ENCODE data around the gene NFKBIZ.
A peak's percentile ranks its signal among the peaks of the same experiment; 100 is the strongest.

NFKBIZ gene, protein sequence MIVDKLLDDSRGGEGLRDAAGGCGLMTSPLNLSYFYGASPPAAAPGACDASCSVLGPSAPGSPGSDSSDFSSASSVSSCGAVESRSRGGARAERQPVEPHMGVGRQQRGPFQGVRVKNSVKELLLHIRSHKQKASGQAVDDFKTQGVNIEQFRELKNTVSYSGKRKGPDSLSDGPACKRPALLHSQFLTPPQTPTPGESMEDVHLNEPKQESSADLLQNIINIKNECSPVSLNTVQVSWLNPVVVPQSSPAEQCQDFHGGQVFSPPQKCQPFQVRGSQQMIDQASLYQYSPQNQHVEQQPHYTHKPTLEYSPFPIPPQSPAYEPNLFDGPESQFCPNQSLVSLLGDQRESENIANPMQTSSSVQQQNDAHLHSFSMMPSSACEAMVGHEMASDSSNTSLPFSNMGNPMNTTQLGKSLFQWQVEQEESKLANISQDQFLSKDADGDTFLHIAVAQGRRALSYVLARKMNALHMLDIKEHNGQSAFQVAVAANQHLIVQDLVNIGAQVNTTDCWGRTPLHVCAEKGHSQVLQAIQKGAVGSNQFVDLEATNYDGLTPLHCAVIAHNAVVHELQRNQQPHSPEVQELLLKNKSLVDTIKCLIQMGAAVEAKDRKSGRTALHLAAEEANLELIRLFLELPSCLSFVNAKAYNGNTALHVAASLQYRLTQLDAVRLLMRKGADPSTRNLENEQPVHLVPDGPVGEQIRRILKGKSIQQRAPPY

DNA sequence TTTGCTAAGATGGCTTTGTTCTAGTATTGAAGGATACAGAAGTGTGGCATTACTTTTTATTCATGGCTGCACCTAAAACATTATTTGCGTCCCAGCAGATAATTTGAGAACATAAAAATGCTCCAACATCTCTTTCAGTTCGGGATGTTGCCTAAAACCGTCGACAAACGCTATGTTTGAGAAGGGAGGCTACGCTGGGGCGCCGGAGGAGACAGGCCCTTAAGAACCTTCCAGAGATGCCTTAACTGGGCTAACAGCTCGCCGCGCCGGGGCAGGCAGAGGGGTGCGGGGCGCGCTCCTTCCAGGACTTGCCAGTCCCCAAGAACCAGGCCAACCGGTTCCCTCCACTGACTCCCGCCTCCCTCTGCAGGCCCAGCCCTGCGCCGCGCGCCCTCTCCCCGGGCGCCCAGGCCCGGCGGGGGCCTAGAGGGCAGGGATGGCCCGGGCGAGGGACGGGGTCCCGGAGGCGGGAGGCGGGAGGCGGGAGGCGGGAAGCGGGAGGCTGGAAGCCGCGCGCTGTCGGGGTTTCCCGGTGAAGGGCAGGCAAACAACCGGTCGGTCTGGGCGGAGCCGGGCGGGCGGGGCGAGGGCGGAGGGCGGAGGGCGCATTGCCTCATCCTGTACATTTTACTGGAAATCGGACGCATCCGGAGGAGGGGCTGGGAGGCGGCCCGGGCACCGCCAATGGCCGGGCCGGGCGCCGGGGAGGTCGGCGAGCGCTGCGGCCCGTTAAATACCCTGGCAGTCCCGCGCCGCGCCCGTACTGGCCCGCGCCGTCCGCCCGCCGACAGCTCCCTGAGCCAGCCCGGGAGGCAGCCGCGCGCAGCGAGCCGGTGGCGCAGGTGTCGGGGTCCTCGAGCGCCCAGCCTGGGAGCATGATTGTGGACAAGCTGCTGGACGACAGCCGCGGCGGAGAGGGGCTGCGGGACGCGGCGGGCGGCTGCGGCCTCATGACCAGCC, at the start of gene NFKBIZ:
Gene NFKBIZ, plus strand, starts transcription at position 761 of the 960 bp plus-strand sequence. Its CDS starts 115 bp downstream, at position 876.
- in situ Hi-C loops (cut with MboI; ENCODE audit: low sequenced_read_pairs, unreplicated experiment), result no loop called here
- TF ChIP-seq, protein P1, sequence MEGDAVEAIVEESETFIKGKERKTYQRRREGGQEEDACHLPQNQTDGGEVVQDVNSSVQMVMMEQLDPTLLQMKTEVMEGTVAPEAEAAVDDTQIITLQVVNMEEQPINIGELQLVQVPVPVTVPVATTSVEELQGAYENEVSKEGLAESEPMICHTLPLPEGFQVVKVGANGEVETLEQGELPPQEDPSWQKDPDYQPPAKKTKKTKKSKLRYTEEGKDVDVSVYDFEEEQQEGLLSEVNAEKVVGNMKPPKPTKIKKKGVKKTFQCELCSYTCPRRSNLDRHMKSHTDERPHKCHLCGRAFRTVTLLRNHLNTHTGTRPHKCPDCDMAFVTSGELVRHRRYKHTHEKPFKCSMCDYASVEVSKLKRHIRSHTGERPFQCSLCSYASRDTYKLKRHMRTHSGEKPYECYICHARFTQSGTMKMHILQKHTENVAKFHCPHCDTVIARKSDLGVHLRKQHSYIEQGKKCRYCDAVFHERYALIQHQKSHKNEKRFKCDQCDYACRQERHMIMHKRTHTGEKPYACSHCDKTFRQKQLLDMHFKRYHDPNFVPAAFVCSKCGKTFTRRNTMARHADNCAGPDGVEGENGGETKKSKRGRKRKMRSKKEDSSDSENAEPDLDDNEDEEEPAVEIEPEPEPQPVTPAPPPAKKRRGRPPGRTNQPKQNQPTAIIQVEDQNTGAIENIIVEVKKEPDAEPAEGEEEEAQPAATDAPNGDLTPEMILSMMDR (IDR thresholded peaks at IDR 0.05; ENCODE audit: borderline replicate concordance, control extremely low read depth, extremely low read depth, insufficient read depth, missing control alignments), result no peak
- peak; percentile 96 for DNase-seq (ENCODE audit: low spot score)

DNA sequence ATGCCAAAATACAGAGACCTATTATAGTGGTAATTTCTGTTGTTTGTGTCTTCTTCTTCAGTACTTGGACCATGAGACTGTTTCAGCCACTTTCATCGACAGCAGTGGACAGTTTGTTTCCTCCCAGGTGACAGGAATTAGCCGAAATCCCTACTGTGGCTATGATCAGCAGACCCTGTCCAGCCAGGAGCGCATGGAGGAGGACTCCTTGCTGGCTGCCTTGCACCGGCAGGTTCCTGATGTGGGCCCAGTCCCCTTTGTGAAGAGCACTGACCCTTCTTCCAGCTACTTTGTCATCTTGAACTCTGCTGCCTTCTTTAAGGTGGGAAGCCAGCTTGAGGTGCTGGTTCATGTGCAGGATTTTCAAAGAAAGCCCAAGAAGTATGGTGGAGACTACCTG, 48.1 kb upstream of the NFKBIZ start:
- DNase-seq (ENCODE audit: low spot score), result no peak
- in situ Hi-C loops (cut with MboI; ENCODE audit: low sequenced_read_pairs, unreplicated experiment), result no loop called here

DNA sequence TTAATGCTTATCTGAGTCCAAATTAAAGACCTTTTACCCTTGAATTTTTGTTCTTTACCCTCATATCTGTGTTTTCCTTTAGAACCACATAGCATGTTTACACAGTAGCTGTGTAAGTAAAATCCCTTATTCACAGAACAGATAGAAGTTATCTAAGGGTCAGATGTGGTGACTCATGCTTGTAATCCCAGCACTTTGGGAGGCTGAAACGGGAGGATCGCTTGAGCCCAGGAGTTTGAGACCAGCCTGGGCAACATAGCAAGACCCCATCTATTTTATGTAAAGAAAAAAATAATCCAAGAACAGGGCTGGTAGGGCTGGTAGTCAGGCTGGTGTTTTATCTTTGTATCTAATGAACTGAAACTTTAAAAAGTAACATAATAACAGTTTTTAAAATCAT, 47.1 kb upstream of the NFKBIZ start:
- DNase-seq (ENCODE audit: low spot score), result no peak
- in situ Hi-C loops (cut with MboI; ENCODE audit: low sequenced_read_pairs, unreplicated experiment), result no loop called here
- TF ChIP-seq, protein P1 (IDR thresholded peaks at IDR 0.05; ENCODE audit: borderline replicate concordance, control extremely low read depth, extremely low read depth, insufficient read depth, missing control alignments), result no peak

More for the DNA sequence above, 48.1 kb upstream of the NFKBIZ start:
- TF ChIP-seq, protein P1 (IDR thresholded peaks at IDR 0.05; ENCODE audit: borderline replicate concordance, control extremely low read depth, extremely low read depth, insufficient read depth, missing control alignments), result no peak

DNA sequence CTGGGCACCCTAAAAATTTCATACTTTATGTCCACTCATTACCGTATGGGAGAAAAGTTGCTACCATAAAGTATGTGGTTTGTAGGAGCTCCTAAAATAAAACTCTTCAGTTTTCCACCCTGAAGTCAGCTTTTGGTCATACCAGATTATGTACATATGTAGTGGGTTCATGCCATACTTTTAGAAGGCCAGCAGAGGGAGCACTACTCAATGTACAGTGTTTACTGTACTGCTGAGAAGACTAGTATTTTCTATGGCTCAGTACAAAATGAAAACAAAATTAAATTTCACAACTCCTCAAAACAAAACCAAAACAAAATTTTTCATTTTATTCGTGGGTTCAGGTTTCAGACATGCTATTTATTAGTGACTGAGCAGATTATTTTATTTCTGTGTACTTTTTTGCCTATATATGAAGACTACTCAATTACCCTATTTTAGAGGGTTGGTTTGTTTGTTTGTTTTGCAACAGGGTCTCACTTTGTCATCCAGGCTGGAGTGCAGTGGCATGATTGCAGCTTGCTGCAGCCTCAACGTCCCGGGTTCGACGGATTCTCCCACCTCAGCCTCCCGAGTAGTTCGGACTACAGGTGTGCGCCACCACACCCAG, 46.0 kb upstream of the NFKBIZ start:
- DNase-seq (ENCODE audit: low spot score), result peak; percentile 63

DNA sequence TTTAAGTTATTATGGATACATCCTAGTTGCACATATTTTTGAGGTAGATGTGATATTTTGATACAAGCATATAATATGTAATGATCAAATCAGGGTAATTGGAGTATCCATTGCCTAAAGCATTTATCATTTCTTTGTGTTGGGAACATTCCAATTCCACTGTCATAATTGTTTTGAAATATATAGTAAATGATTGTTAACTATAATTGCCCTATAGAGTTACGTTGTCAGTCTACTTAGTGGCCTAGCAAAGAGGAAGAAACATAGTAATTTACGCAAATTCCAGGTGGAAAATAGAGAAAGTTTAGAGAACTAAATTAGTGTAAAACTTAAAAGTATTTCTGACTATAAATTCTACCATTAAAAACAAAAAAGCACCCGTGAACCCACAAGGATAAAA, 45.4 kb upstream of the NFKBIZ start:
- TF ChIP-seq, protein P1 (IDR thresholded peaks at IDR 0.05; ENCODE audit: borderline replicate concordance, control extremely low read depth, extremely low read depth, insufficient read depth, missing control alignments), result no peak
- DNase-seq (ENCODE audit: low spot score), result no peak
- in situ Hi-C loops (cut with MboI; ENCODE audit: low sequenced_read_pairs, unreplicated experiment), result no loop called here

More for the DNA sequence above, 46.0 kb upstream of the NFKBIZ start:
- TF ChIP-seq, protein P1 (IDR thresholded peaks at IDR 0.05; ENCODE audit: borderline replicate concordance, control extremely low read depth, extremely low read depth, insufficient read depth, missing control alignments), result peak; percentile 75
- in situ Hi-C loops (cut with MboI; ENCODE audit: low sequenced_read_pairs, unreplicated experiment), result no loop called here

Measured in GM13976 (cell line).